ENCODE measurements around the gene ANKRD10. TPM values are rescaled to one million over a fixed set of nuclear protein-coding genes. Genes with fewer than 3 reads are reported as not detected.

ANKRD10 gene
- total RNA-seq, 2 donors from 2014 or later: 180 to 207 TPM

DNA sequence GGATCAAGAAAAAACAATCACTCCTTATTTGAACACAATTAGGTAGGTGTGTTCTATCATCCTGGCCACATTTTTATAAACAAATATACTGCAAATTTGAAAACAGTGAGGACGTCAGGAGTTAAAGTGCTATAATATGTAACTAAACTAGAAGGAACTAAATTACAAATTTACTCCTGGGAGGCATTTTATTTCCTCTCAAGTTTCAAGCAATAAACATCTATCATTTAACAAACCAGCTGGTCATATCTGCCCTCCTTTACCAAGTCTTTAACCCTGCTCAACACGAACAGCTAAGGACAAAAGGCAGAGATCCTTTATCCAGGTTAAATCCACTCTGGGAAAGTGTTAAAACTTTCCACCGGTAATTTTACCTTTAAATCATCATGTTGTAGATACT is 26.5 kb downstream of the ANKRD10 start:
- Mint-ChIP-seq H3K27me3 (no peaks in the 10 kb centered on the region), H3K4me1 (peaks cover 11% of the 10 kb centered on the region), H3K36me3 (ENCODE audit: low read depth) (peaks cover 35% of the 10 kb centered on the region), H3K4me3 (no peak overlapping the region), H3K27ac (no peak overlapping the region), H3K9me3 (no peaks in the 10 kb centered on the region)
- no peak for ATAC-seq (replicated peaks)

DNA sequence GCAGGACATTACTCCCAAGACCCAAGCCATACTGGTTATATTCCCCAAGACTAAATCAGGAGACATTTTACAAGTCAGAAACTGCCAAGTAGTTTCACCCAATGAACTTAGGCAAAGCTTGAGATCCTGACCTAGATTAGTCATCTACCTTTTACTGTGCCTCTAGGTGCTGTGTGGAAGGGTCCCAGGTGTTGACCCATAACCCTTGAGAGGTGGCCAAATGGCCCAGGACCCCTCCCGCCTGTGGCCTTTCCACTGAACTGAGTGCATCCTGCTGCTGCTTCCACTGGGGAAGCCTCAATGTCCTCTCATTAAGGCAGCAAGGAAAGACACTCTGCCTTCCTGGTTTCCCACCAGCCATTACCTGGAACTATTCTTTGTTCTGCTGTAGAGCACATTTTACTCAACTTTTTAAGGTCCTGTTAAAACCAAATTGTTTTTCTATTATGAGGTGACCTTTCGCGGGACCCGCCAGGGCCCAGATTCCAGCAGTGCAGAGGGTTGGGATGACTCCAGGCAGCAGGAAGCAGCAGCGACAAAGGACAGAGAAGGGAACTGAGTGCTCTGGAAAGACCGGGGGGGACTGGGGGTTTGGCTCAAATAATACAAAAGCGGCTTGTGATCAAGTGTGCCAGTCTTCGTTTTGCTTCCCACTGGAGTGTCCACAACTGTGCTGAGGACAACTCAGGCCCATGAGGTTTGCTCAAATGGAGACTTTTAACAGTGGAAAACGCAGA is 27.1 kb downstream of the ANKRD10 start:
- Mint-ChIP-seq H3K27ac (peak overlapping the region; percentile 33), H3K9me3 (no peaks in the 10 kb centered on the region), H3K36me3 (ENCODE audit: low read depth) (peaks cover 29% of the 10 kb centered on the region), H3K4me1 (peaks cover 11% of the 10 kb centered on the region), H3K4me3 (no peak overlapping the region), H3K27me3 (no peaks in the 10 kb centered on the region)
- no peak for ATAC-seq (replicated peaks)

DNA sequence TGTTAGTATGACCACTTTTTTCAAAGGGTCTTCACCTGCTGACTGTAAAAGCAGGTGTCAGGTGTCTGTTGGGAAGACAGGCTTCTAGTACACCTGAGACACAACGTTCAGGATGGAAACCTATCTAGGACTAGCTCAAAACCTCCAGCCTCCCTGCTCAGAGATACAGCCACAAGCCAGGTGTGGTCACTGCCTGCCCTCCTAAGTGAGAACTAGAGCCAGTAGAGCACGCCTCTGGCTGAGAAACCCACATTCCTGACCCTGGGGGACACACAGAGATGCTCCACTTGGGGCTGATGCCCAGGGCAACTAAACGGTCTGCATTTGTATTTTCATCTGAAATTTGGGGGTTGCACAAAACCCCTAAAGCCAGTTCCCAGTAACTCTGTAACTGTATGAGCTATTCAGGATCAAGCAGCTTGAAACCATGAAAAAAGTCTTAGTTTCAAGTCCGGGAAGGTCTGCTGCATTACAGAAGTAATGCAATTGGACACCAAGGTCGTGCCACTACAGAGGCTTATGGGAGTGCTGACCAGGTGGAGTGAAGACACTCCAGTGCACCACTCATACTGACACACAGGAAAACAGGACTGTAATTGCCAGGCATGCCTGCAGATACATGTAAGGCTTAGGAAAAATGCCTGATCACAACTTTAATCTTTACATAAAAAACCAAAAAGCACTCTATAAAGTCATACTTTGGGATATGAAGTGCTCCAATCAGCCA is 27.8 kb downstream of the ANKRD10 start:
- Mint-ChIP-seq H3K36me3 (ENCODE audit: low read depth) (peaks cover 24% of the 10 kb centered on the region), H3K9me3 (no peaks in the 10 kb centered on the region), H3K27ac (no peak overlapping the region), H3K4me1 (peaks cover 11% of the 10 kb centered on the region), H3K4me3 (no peak overlapping the region), H3K27me3 (no peaks in the 10 kb centered on the region)
- ATAC-seq (replicated peaks): no peak

DNA sequence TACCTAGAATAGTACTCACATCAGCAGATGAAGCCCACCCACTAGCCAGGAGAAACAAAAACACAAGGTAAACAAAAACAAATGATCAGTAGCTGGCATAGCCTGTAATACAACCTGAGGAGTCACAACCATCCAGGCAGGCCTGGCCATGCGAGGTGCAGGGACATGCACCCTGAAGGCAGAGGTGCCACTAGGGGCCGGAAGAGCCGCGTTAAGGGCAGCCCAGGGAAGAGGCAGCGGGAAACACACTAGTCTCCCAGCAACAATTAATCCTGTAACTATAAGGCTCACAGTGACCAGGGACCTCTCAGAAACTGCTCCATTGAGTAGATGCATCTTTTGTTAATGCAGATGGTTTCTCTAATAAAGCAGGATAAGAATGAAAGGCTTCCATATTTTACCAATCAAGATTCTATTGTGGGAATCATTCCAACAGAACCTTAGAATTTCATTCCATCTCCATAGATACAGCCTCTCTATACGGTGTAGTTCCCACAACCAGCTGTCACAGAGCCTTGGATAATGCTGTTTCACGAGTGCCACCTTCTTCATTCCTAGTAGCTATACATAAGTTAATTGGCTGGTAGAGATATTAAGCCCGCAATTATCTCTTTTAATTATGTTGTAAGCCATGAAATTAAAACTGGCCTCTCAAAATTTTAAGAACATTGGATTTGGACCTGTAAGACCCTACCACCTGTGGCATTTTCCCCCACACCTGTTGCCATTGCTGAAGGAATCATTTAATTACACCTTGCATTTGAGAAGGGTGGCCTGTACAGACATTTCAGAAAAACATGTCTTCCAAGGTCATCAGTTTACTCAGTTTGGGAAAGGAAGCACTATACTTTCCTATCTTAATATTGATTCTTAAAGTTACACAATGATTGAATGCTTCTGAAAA is 28.7 kb downstream of the ANKRD10 start:
- no peak overlapping the region for H3K4me3 Mint-ChIP-seq
- no peaks in the 10 kb centered on the region for H3K9me3 Mint-ChIP-seq
- H3K27ac Mint-ChIP-seq: peak overlapping the region; percentile 31
- ATAC-seq (replicated peaks): no peak
- peaks cover 11% of the 10 kb centered on the region for H3K4me1 Mint-ChIP-seq
- no peaks in the 10 kb centered on the region for H3K27me3 Mint-ChIP-seq
- peaks cover 21% of the 10 kb centered on the region for H3K36me3 Mint-ChIP-seq (ENCODE audit: low read depth)

DNA sequence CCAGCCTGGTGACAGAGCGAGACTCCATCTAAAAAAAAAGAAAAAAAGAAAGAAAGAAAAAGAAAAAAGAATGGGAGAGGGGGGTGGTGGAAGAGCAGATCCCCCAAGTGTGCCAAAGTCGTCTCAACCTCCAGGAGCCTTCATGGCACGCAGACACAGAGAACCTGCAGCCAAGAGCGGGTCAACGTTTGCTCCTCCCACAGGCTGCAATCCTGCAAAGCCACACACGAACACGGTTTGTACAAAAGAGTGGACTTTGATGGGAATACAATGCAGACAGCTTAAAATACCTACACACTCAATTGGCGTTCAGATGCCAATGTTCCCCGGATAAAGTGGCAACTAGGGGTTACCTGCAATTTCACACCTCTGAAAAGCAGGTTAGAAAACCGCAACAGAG is 29.4 kb downstream of the ANKRD10 start:
- Mint-ChIP-seq H3K4me1 (peaks cover 11% of the 10 kb centered on the region), H3K27me3 (no peaks in the 10 kb centered on the region)
- no peak for ATAC-seq (replicated peaks)

DNA sequence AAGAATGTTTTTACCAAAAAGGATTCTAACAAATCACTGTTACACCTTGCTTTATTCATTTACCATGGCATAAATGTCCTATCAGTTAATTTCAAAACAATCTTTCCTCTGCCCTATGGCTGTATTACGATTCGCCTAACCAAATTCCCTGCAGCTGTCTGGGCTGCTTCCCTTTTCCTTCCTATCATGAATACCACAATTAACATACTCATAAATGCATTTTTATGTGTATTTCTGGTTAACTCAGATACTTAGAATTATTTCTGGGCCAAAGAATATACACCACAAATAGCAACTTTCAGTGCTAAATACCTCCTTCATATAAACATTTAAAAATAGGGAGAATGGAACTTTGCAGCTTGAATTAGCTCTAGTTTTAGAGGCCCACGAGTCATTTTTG is 30.4 kb downstream of the ANKRD10 start:
- Mint-ChIP-seq H3K36me3 (ENCODE audit: low read depth) (peaks cover 20% of the 10 kb centered on the region), H3K27me3 (no peaks in the 10 kb centered on the region), H3K4me1 (peaks cover 11% of the 10 kb centered on the region), H3K9me3 (no peaks in the 10 kb centered on the region), H3K27ac (peak overlapping the region; percentile 74), H3K4me3 (no peak overlapping the region)
- ATAC-seq (replicated peaks): no peak

More for the DNA sequence above, 29.4 kb downstream of the ANKRD10 start:
- Mint-ChIP-seq H3K9me3 (no peaks in the 10 kb centered on the region), H3K4me3 (no peak overlapping the region), H3K36me3 (ENCODE audit: low read depth) (peaks cover 17% of the 10 kb centered on the region), H3K27ac (peak overlapping the region; percentile 74)

DNA sequence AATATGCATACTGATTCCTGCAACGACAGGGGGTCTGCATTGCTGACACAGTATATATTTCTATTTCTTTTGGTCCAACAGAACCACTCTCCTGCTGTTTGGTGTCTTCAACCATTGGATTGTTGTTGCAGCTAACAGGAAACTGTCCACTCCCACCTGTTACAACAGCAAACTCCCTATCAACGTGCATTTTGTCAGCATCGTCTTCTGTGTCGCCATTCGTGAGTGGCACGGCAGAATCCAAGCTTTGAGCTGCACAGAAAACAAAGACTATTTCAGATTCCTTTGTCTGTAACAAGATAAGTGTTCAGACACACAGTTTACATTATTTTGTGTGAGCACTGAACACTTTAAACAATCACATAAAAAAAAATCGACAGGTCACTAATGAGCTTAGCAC is 31.3 kb downstream of the ANKRD10 start:
- no peaks in the 10 kb centered on the region for H3K27me3 Mint-ChIP-seq
- no peak overlapping the region for H3K4me3 Mint-ChIP-seq
- peak overlapping the region; percentile 50 for H3K27ac Mint-ChIP-seq
- no peak for ATAC-seq (replicated peaks)
- peaks cover 20% of the 10 kb centered on the region for H3K36me3 Mint-ChIP-seq (ENCODE audit: low read depth)
- H3K9me3 Mint-ChIP-seq: no peaks in the 10 kb centered on the region
- H3K4me1 Mint-ChIP-seq: peaks cover 11% of the 10 kb centered on the region

DNA sequence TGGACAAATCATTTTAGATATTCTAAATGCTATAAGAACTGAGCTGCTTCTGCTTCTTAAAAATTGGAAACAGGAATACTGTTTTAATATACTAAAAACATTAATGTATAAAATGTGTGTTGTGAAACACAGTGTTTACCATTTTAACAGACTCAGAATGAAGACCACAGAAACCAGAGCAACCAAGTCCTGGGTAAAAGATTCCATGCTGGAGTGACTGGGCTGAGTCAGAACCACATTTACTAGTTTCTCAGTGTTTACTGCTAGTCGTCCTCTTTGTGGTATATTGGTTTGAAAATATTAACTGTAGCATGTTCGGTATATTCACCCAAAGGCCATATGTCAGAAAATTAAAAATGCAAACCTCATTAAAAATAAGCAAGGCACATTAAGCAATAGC is 31.9 kb downstream of the ANKRD10 start:
- peak; percentile 79 for ATAC-seq (replicated peaks)
- Mint-ChIP-seq H3K9me3 (no peaks in the 10 kb centered on the region), H3K4me3 (no peak overlapping the region), H3K27ac (peak overlapping the region; percentile 50), H3K4me1 (peaks cover 11% of the 10 kb centered on the region), H3K27me3 (no peaks in the 10 kb centered on the region), H3K36me3 (ENCODE audit: low read depth) (peaks cover 20% of the 10 kb centered on the region)

DNA sequence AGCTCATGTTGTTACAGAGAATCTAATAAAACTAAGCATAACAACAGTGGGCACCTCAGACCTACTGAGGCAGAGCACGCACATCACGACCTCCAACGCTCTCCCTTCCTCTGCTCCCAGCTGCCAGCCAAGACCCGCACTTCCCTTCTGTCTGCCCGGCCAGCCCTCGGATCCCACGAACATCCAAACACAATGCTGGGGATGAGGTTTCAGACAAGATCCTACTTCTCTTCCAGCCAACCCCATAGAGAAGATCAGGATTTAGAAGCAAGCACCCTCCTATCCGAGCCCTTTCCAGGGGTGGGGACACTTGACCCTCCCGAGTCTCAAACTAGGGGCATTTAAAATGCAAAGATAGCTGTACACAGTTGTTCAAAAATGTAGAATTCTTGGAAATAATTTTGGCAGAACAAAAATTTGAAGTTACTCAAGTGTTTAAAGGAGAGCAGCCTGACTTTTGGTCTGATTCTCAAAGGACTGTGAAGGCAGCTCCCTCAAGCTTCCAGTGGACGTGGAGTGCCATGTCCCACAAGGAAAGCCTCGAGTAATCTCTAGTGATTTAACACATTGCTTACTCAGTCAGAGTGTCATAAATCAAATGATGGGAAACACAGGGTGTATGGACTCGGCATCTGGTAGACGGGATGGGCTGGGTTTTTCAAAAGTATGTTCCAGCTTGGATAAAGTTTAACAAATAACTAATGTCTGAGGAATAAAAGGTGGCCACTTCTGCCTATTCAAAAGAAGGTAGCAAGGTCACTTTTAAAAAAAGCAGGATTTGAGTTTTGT is 32.8 kb downstream of the ANKRD10 start:
- H3K9me3 Mint-ChIP-seq: no peaks in the 10 kb centered on the region
- no peak for ATAC-seq (replicated peaks)

DNA sequence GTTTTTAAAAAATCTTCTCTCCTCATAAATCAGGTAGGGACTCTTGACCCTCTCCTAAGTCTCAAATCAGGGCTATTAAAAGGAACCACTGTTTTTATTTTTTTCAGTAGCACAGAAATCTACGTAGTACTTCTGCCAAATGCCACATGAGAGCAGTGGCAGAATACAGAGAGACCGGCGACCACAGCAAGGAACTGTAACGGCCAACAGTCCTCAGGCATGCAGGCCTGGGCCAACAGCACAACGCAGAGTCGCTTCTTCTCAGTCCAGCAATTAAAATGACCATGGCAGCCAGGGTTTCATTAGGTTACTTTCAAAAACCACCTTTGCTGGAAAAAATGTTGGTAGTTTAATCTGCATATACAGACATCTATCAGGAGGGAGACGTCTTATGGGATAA is 34.2 kb downstream of the ANKRD10 start:
- Mint-ChIP-seq H3K36me3 (ENCODE audit: low read depth) (peaks cover 20% of the 10 kb centered on the region), H3K4me3 (no peak overlapping the region), H3K27me3 (no peaks in the 10 kb centered on the region), H3K27ac (no peak overlapping the region), H3K9me3 (no peaks in the 10 kb centered on the region), H3K4me1 (peaks cover 11% of the 10 kb centered on the region)
- ATAC-seq (replicated peaks): no peak

More for the DNA sequence above, 32.8 kb downstream of the ANKRD10 start:
- H3K27ac Mint-ChIP-seq: peak overlapping the region; percentile 56
- peaks cover 20% of the 10 kb centered on the region for H3K36me3 Mint-ChIP-seq (ENCODE audit: low read depth)
- H3K27me3 Mint-ChIP-seq: no peaks in the 10 kb centered on the region
- H3K4me3 Mint-ChIP-seq: no peak overlapping the region
- H3K4me1 Mint-ChIP-seq: peaks cover 11% of the 10 kb centered on the region

DNA sequence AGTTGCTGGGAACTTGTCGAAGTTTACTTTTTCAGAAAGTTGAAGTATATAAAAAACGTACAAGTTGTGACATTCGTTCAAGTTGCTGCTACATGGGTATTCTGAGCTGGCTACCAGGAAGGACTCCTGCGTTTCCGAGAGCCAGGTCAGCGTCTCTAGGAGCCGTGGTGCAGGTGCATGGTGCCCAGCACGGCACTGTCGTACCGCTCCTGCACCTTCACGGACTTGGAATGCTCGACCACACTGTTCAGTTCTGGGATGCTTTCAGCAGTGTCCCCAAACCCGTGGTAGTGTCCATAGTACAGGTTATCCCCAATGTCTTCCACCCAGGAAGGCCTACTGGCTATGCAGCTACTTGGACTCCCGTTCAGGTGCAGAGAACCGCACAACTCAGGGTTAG is 35.4 kb downstream of the ANKRD10 start:
- no peak for ATAC-seq (replicated peaks)
- H3K27me3 Mint-ChIP-seq: peaks cover 4% of the 10 kb centered on the region
- no peak overlapping the region for H3K4me3 Mint-ChIP-seq
- peaks cover 20% of the 10 kb centered on the region for H3K36me3 Mint-ChIP-seq (ENCODE audit: low read depth)
- no peak overlapping the region for H3K27ac Mint-ChIP-seq
- no peaks in the 10 kb centered on the region for H3K9me3 Mint-ChIP-seq
- peaks cover 8% of the 10 kb centered on the region for H3K4me1 Mint-ChIP-seq

DNA sequence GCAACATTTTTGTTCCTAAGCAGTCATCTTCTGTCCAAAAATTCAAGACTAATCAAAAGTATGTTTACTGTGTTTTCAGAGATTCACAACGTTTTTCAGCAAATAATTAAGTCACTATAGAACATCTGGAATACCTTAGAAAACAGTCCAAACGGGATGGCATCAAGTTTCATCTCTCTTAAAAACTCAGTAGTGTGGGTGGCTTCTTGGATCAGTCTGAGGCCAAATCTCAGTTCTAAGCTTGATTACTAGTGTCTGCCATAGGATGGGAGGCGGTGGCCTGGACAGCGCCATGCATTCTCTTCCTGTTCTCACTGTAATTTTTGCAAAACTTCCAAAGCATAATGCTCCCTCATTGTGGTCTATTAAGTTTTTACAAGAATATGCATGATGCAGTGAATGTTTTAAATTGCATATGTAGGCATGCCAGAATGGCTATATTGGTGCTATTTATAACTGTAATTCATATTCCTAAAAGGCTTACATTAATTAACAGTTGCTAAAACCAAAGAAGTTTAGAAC is 37.1 kb downstream of the ANKRD10 start:
- H3K9me3 Mint-ChIP-seq: no peaks in the 10 kb centered on the region
- H3K27ac Mint-ChIP-seq: no peak overlapping the region
- no peak overlapping the region for H3K4me3 Mint-ChIP-seq
- peaks cover 6% of the 10 kb centered on the region for H3K4me1 Mint-ChIP-seq
- H3K27me3 Mint-ChIP-seq: peaks cover 4% of the 10 kb centered on the region
- peaks cover 20% of the 10 kb centered on the region for H3K36me3 Mint-ChIP-seq (ENCODE audit: low read depth)
- no peak for ATAC-seq (replicated peaks)

DNA sequence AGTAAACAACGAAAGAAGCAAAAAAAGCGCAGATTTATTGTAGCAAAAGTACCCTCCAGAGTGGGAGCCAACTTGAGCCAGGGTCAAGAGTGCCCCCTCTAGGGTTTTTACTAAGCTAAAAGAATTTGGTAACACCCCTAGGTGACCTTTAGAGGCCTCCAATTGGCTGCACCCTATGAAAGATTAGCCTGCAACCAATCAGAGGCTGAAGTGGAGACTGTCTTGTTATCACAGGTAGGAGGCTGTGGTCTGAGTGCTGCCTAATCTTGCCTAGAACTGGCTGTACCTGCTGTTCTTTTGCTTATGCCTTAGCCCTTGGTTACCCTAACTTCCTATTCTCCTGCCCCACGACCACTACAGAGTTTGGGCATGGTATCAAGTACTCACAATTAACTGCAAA is 38.3 kb downstream of the ANKRD10 start:
- Mint-ChIP-seq H3K4me1 (peaks cover 6% of the 10 kb centered on the region), H3K27me3 (peaks cover 4% of the 10 kb centered on the region), H3K27ac (no peak overlapping the region), H3K4me3 (no peak overlapping the region), H3K9me3 (no peaks in the 10 kb centered on the region), H3K36me3 (ENCODE audit: low read depth) (peaks cover 14% of the 10 kb centered on the region)
- no peak for ATAC-seq (replicated peaks)

DNA sequence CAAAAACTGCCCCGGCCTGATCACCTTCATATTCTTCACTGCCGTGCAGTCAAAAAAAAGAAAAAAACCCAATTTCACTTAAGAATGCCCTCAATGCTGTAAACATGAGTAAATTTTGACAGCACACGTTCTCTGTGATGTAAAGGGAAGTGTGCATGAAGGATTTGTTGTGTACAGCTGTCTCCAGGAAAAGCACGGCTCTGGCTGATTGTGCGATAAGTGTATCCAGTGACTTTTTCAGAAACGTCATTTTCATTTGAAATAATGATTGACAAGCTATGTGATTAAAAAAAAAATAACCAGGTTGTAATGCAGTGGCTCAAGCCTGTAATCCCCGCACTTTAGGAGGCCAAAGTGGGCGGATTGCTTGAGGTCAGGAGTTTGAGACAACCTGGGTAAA is 39.6 kb downstream of the ANKRD10 start:
- Mint-ChIP-seq H3K4me3 (no peak overlapping the region), H3K27ac (peak overlapping the region; percentile 61), H3K27me3 (peaks cover 10% of the 10 kb centered on the region), H3K4me1 (peaks cover 6% of the 10 kb centered on the region), H3K9me3 (no peaks in the 10 kb centered on the region), H3K36me3 (ENCODE audit: low read depth) (peaks cover 7% of the 10 kb centered on the region)
- no peak for ATAC-seq (replicated peaks)
